GM20431 (cell line): Measurements from ENCODE around the gene CAPN14.

ENCODE experiments used
- in situ Hi-C: fragments of 300-500 bp; cut with MseI, MboI; formaldehyde crosslinking; loops from one replicate; pipeline ENCODE4 v1.15.0; 2020; ENCODE audit warnings: low sequenced_read_pairs; ENCODE audit not compliant: unreplicated experiment

The CAPN14 gene

GRCh38 chr2:31227711-31228125 lies 10.4 kb upstream of the CAPN14 start:
- in situ Hi-C loops, result no loop called here

GRCh38 chr2:31227110-31227509 lies 9.8 kb upstream of the CAPN14 start:
- in situ Hi-C loops, result no loop called here

- in situ Hi-C loops, result no loop called here
Measured at GRCh38 chr2:31226266-31226665, 9.0 kb upstream of the CAPN14 start.

DNA sequence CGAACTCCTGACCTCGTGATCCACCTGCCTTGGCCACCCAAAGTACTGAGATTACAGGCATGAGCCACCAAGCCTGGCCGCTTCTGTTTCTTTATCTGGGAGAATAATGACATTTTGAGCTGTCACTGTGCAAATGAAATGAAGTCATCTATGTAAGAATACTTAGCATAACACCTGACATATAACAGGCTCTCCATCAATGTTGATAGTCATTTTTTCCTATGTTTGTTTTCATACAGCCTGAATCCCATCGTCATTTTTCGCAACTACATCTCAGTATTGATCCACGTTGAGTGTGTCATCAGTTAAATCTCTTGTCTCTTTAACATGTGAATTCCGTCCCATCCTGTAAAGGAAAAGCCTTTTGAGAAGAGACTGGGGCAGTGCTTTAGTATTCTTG lies 6.4 kb upstream of the CAPN14 start:
- in situ Hi-C loops, result no loop called here

- in situ Hi-C loops, result no loop called here
Measured at GRCh38 chr2:31223026-31223425, 5.7 kb upstream of the CAPN14 start.

GRCh38 chr2:31222071-31222470 lies 4.8 kb upstream of the CAPN14 start:
- in situ Hi-C loops, result no loop called here

GRCh38 chr2:31221544-31221943 lies 4.2 kb upstream of the CAPN14 start:
- in situ Hi-C loops, result no loop called here

- in situ Hi-C loops, result no loop called here
Measured at GRCh38 chr2:31219131-31219969, 2.0 kb upstream of the CAPN14 start.

DNA sequence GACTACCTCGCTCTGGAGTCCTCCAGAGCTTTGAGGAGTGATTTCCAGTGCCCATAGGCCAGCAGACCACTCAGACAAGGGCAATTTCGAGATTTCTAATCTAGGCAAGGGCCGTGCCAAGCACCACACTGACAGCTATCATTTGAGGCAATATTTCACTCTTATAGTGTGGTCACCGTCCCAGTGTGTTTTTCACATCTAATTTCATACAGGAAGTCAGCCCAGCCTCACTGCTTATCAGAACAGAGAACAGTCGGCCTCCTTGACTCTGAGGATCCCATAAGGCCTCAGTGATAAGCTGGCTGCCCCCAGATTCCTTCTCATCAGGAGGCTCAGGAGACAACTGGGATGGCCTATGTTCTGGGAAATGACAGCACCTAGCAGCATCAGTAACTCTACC lies 581 bp downstream of the CAPN14 start:
- in situ Hi-C loops, result no loop called here

DNA sequence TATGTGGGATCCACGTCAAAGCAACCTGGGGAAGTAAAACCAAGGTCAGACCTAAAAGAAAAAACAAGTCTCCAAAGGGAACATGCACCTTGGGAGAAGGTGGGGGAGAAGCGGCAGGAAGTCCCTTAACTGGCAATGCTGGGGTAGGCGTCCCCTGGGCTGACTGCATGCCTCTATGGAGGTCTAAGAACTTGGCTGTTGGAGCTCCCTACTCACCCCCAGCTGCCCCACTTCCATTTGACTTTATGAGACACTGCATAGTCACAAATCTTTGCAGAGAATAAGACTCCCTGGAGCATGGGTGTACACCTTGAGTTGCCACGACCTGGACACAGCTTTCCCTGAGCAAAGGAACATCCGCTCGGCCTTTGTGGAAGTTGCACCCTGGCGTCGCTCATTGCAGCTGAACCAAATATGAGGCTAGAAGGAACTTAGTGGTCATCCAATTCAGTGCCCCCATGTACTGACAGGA lies 2.8 kb downstream of the CAPN14 start:
- in situ Hi-C loops, result no loop called here

- in situ Hi-C loops, result no loop called here
Measured at GRCh38 chr2:31213601-31214443, 3.5 kb downstream of the CAPN14 start.

GRCh38 chr2:31212659-31213600 lies 4.4 kb downstream of the CAPN14 start:
- in situ Hi-C loops, result no loop called here

- in situ Hi-C loops, result no loop called here
Measured at GRCh38 chr2:31208240-31208639, 9.1 kb downstream of the CAPN14 start.

GRCh38 chr2:31207790-31208189 lies 9.5 kb downstream of the CAPN14 start:
- in situ Hi-C loops, result no loop called here

- in situ Hi-C loops, result no loop called here
Measured at GRCh38 chr2:31205613-31206012, 11.7 kb downstream of the CAPN14 start.

- in situ Hi-C loops, result no loop called here
Measured at GRCh38 chr2:31205186-31205585, 12.1 kb downstream of the CAPN14 start.

DNA sequence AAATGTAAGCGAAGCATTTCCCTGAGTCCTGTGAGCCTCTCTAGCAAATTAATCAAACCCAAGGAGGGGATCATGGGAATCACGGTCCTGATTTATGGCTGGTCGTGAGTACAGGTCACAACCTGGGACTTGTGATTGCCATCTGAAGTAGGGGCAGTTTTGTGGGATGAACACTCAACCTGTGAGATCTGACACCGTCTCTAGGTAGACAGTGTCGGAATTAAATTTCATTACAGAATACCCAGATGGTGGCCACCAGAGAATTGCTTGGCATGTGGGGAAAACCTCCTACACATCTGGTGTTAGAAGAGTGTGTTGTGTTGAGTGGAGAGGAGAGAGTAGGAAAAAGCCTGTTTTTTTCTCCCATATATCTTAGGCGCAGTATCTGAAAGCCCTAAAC lies 12.5 kb downstream of the CAPN14 start:
- in situ Hi-C loops, result no loop called here

DNA sequence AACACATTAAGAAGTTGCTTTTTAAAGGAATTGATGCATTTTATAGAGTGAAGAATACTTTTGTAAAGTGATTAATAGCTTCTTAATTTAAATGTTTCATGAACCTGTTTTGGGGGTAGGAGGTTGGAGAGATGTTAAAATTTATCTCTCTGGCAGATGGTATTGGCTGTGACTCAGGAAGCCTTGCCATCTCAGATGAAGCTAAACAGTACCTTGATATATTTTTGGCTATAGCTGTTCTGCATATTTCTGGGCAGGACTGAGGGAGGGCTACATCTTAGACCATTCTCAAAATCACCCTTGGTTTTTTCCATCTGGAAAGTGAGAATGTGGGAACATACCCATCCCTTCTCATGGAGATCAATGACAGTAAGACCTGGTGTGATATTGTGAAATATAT lies 13.4 kb downstream of the CAPN14 start:
- in situ Hi-C loops, result no loop called here

DNA sequence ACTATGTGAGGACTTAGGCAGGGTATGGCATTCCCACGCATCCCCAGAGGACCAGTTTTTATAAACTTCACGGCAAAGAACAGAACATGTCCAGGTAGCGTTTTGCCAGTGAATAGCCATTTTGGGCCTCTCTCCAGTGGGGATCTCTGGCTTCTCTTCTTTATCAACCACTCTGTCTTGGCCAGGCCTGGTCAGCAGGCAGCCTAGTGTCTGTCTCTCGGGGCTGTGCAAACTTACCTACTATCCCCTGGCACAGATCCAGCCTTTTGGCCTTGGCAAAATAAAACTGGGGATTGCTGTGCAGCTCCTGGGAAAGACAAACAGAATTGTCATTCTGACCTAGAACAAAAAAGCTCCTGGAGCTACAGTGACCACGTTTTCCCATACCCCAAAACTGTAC lies 14.5 kb downstream of the CAPN14 start:
- in situ Hi-C loops, result no loop called here

GRCh38 chr2:31202041-31202440 lies 15.3 kb downstream of the CAPN14 start:
- in situ Hi-C loops, result no loop called here
